NCI-H2107 (cell line): ENCODE results near the gene RASA3.
"Not testable (repeated sequence)": the region's sequence is repeated elsewhere in the genome, so short reads cannot be mapped to it uniquely, and the experiment has no call there.

ENCODE experiments used
- DNase-seq: peaks from one replicate; lab custom pipeline; 2025; lab: John Stamatoyannopoulos, UW

Gene RASA3

GRCh38 chr13:114114006-114114640 is 18.3 kb downstream of the RASA3 start:
- no peak for DNase-seq

DNA sequence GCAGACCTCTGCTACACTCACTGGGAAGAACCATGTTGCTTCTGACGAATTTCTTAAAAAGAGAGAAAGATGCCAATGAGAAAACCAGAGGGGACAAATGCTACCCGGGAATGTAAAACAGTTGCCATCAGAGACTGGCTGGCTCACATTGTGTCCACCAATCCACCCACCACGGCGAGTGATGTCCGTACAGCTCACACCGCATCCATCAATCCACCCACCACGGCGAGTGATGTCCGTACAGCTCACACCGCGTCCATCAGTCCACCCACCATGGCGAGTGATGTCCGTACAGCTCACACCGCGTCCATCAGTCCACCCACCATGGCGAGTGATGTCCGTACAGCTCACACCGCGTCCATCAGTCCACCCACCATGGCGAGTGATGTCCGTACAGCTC is 19.0 kb downstream of the RASA3 start:
- not testable (repeated sequence) for DNase-seq

- DNase-seq, result no peak
Measured at GRCh38 chr13:114112826-114113322, 19.5 kb downstream of the RASA3 start.

- DNase-seq, result no peak
Measured at GRCh38 chr13:114112231-114112825, 20.1 kb downstream of the RASA3 start.

- DNase-seq, result no peak
Measured at GRCh38 chr13:114111577-114111976, 20.8 kb downstream of the RASA3 start.

DNA sequence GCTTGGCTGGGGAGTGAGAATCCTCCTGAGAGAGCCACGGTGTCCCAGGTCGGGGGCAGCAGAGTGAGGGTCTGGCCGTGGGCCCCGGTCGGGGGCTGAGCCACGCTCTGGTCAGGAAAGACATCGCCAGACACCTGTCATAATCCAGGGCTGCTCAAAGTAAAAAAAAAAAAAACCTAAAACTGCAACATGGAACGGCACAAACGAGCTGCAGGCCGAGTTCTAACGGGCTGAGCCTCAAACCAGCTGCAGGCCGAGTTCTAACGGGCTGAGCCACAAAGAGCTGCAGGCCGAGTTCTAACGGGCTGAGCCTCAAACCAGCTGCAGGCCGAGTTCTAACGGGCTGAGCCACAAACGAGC is 21.6 kb downstream of the RASA3 start:
- DNase-seq, result not testable (repeated sequence)

DNA sequence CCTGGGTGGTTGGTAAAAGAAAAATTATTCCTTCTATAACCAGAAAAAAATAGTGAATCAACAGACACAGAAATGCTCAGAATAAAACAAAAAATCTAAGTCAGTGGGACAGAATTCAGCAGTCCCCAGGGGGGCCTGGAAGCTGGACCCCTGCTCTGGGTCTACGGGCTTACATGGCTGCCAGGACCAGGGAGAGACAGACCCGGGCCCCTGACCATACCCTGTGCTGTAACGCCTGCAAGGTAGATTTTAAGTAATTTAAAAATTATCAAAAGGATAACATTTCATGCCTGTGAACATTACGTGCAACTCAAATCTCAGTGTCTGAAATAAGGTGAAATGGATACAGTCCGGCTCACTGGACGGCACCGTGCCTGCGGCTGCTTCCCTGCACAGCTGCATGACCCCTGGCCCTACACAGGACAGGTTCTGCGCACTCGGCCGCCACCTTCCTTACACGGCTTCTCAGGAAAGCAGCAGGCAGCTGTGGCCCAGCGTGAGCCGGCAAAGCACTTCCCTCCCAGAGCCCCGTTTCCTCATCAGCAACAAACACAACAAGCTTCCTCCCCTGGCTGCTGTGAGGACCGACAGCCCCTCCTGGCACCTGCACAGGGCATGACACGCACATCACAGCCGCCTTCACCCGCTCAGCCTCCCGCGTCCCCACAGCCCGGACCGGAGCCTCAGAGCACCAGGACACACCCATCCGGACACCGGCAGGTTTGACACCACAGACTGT is 22.2 kb downstream of the RASA3 start:
- DNase-seq, result no peak

GRCh38 chr13:114109641-114110041 is 22.8 kb downstream of the RASA3 start:
- no peak for DNase-seq

GRCh38 chr13:114108894-114109293 is 23.5 kb downstream of the RASA3 start:
- no peak for DNase-seq

DNA sequence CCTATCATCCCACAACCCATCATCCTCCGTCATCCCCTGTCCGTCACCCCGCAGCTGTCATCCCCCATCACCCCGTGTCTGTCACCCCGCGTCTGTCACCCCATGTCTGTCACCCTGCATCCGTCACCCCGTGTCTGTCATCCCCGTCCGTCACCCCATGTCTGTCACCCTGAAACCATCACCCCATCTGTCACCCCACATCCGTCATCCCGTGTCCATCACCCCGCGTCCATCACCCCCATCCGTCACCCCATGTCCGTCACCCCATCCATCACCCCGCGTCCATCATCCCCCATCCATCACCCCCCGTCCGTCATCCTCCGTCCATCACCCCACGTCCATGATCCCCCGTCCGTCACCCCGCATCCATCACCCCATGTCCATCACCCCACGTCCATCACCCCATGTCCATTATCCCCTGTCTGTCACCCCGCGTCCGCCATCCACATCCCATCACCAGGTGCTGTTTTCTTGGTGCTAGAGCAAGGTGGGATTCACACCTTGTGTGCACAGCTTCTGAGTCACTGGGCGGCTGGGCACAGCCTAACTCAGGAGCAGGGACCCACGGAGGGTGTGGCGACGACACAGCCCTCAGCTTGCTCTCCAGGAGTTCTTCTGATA is 24.2 kb downstream of the RASA3 start:
- no peak for DNase-seq

- DNase-seq, result no peak
Measured at GRCh38 chr13:114107686-114108081, 24.7 kb downstream of the RASA3 start.

DNA sequence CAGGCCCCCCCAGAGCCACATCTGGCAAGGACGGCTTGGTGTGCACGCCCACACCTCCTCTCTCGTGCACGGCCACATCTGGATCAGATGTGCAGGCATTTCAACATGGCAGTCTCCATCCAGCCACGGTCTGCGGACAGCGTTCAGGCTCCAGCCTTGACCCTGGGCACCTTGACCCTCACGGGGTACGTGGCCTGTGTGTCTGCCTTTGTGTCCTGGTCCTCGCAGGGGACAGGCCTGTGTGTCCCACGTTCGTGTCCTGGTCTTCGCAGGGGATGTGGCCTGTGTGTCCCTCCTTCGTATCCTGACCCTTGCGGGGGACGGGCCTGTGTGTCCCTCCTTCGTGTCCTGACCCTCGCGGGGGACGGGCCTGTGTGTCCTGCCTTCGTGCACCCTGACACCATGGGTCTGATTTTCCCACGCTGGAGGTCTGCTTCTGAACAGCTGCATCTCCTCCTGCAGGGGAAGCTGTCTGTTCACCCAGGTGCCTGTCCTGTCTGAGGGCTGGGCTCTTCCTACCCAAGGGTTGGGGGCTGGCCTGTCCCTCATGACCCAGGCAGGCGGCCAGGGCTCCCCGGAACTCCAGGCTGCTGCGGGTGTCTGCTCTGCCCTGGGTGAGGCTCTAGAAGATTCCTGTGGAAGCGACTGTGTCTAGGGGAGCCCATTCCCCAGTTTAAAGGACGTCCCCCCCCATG is 25.3 kb downstream of the RASA3 start:
- DNase-seq, result no peak

- no peak for DNase-seq
Measured at GRCh38 chr13:114106526-114106925, 25.9 kb downstream of the RASA3 start.

DNA sequence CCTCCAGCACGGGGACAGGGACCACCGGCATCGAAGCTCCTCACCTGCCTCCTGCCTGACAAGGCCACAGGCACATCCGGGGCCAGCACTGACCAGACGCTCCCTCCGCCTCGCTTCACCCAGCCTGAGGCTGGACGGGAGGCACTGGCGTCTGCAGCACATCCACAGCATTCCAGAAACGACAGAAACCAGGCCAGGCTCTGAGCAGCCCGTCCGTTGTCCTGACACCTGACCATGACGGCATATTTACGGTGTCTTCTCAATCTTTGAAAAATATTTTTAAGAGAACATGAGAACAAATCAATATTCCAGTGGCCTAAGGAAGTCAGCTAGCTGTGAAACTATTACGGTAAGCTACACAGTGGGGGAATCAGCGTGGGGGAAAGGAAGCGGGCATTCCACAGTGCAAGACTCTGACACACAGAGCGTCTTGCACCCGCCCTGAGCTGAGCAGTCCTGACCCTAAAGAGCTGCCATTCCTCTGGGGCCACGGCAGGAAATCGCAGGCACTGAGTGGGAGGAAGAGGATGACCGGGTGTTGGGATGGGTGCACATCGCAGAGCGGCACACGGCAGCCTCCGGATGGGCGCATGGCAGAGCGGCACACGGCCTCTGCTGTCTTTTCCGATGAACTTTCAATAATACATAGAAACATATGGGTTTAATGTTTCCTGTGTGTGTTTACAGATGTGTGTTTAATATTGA is 26.8 kb downstream of the RASA3 start:
- DNase-seq, result no peak

DNA sequence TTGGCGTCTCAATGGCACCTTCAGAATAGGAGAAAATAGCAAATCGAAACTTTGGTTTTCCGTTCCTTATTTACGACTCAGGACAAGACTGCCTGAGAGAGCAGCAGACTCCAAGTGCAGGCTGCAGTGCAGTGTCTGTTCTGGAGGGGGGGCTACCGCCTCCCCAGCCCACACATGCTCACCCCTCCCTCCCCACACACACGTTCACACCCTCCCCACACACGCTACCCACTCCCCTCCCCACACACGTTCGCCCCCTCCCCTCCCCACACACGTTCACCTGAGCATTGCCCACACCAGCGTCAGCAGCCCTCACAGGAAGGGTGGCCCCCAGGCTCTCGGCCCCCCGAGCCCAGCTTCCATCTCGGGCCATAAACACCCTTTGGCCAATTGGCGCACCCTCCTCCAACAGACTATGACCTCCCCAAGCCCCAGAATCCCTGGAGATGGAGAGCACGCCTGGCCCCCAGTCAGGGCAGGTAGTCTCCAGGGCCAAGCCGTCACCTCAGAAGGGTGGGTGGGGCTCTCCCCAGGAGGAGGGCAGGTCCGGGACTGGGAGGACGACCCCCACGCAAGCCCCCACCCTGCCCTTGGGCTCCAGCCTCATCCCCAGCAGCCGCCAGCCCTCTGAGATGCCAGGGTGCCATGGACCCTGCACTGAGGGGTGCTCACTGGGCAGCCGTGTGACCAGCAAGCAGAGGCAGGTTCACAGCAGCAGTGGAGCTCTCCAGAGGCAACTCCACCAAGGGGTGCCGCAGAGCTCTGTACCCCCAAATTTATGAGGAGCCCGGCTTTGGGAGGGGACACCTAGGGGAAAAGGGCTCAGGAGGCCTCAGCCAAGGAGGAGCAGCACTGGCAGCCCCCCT is 27.5 kb downstream of the RASA3 start:
- no peak for DNase-seq

GRCh38 chr13:114103801-114104654 is 28.4 kb downstream of the RASA3 start:
- no peak for DNase-seq

DNA sequence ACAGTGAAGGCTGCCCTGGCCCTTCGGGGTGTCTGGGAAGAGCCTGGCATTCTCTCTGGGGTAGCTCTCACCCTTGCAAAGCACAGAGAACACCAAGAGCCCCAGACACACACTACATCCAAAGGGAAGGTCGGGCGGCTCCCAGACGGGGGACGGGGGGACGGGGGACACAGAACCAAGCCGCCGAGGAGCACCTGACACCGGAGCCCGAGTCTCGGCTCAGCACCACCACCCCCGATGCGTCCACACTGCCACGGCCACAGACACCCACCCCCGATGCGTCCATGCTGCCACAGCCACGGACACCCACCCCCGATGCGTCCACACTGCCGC is 29.2 kb downstream of the RASA3 start:
- DNase-seq, result not testable (repeated sequence)

- DNase-seq, result no peak
Measured at GRCh38 chr13:114102521-114103288, 29.7 kb downstream of the RASA3 start.

DNA sequence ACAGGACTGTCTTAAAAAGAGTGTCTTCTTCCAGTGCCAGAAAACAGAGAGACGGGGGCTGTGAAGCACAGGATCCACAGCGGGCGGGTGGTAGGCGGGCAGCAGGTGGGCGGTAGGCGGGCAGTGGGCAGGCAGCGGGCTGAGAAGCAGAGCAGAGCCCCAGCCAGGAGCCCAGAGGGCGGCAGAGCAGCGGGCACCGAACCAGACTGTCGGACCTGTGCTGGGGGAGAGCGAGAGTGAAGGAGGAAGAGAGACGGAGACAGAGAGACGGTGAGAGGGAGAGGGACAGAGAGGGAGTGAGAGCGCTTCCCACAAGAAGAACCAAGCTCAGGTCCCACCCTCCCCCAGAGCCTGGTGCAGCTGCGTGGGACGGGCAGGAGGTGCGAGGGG is 30.3 kb downstream of the RASA3 start:
- no peak for DNase-seq
